Omental fat pad (tissue), 4 donors: ENCODE results near the gene GPHB5. TPM values are rescaled to one million over a fixed set of nuclear protein-coding genes. Genes with fewer than 3 reads are reported as not detected.

ENCODE experiments used
- ATAC-seq: fragments of 150-250 bp; one replicate; pipeline ENCODE4 v1.9.1; 2016; ENCODE audit warnings: mild to moderate bottlenecking, moderate library complexity; ENCODE audit not compliant: low FRiP score
- DNase-seq: peaks from one replicate; pipeline ENCODE4 v3.0.0-alpha.2; 2019; ENCODE audit warnings: low spot score
- CTCF ChIP-seq, 3 donors: fragments of 450-650 bp; IDR thresholded peaks; one replicate each; pipeline ENCODE4 v1.5.1; 2016 to 2017; ENCODE audit warnings: antibody characterized with exemption in 3 of 3, mild to moderate bottlenecking in 3 of 3, moderate library complexity in 2 of 3
- total RNA-seq, 4 donors: library from RNA; depleted of rRNA; stranded (reverse); fragments of >200 nt; gene quantifications; one replicate each; pipeline ENCODE4 v1.1.0, GENCODE V29; 2016

Gene GPHB5
- total RNA-seq, 4 donors from 2014 or later, result not detected

- ATAC-seq, result no peak
- DNase-seq, result no peak
- no peak for TF ChIP-seq CTCF (IDR thresholded peaks at IDR 0.05)
Observed at GRCh38 chr14:63344336-63344735, 25.6 kb upstream of the GPHB5 start.

- no peak for ATAC-seq
- no peak for DNase-seq
- no peak for TF ChIP-seq CTCF (IDR thresholded peaks at IDR 0.05)
Observed at GRCh38 chr14:63343878-63344277, 25.1 kb upstream of the GPHB5 start.

DNA sequence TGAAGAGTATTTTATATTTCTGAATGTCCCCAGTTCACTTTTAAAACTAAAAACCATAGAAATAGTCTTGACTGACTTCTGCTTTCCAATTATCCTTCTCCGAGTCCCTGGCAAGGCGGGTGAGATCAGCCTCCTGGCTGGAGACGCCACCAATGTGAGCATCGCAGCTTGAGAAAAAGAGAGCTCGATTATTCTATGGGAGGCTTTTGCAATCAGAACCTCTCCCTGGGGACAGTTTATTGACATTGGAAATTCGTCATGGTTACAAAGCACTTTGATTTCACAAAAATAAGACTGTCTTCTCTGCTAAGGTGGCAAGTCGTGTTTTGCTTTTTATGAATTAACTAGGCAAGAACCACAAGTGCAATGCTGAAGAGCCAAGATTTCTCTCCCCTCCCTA, 23.6 kb upstream of the GPHB5 start:
- ATAC-seq (no peak), DNase-seq (no peak)
- no peak for TF ChIP-seq CTCF (IDR thresholded peaks at IDR 0.05)

- TF ChIP-seq CTCF (IDR thresholded peaks at IDR 0.05), result no peak
- DNase-seq (no peak), ATAC-seq (no peak)
Observed at GRCh38 chr14:63328787-63329737, 10.3 kb upstream of the GPHB5 start.

GRCh38 chr14:63326840-63327239, 8.1 kb upstream of the GPHB5 start:
- ATAC-seq, result no peak

GRCh38 chr14:63322897-63323573, 4.3 kb upstream of the GPHB5 start:
- TF ChIP-seq CTCF (IDR thresholded peaks at IDR 0.05), result no peak
- no peak for DNase-seq
- ATAC-seq, result no peak

More at GRCh38 chr14:63326840-63327239, 8.1 kb upstream of the GPHB5 start:
- TF ChIP-seq CTCF (IDR thresholded peaks at IDR 0.05), result no peak
- no peak for DNase-seq
